Heart left ventricle (tissue), 13 donors: ENCODE measurements around the gene KLHL18.

ENCODE experiments used
- CTCF ChIP-seq, 12 donors: fragments of 200-600 bp; sonication (generic) in 4 of 12; IDR thresholded peaks; one replicate each; pipeline versions ENCODE4 v1.5.0 to v1.8.0; 2018 to 2022; ENCODE audit warnings: antibody characterized with exemption in 12 of 12, mild to moderate bottlenecking in 5 of 12
- POLR2A ChIP-seq, 2 donors: fragments of 450-650 bp; IDR thresholded peaks; one replicate each; pipeline ENCODE4 v1.6.1; 2017; ENCODE audit warnings: antibody characterized with exemption in 2 of 2, mild to moderate bottlenecking in 2 of 2, moderate library complexity in 2 of 2
- donor health status: ischemic (EF 13 %, LVEDD 7.1; RV severe dilation, severe dysfunction).
- donor health status: DM: no; HTN: yes; CAD: no.
- donor health status: DM: no; HTN: no; CAD: no.
- donor health status: ischemic (EF 25% LVEDD 6.9; RV normal size, moderate dysfunction).
- donor health status: ischemic (EF 25% LVEDD 5.7; RV mildly dilated, moderate dysfunction).
- donor health status: ischemic (EF 35%, LVEDD 5.7; RV mildly dilated, moderate dysfunction).
- donor health status: nonischemic (EF 11% LVEDD 7.7; RV severe dilation, severe dysfunction).
- donor health status: DM: yes; HTN: yes; CAD: no.
- donor health status: PGD.
- donor health status: ischemic (EF 29% LVEDD 5.4; RV normal size, mild dysfunction).
- donor health status: nonischemic (EF 23%, LVEDD 6.1; RV moderate dilation, normal function).

- TF ChIP-seq CTCF (IDR thresholded peaks at IDR 0.05) (no peak), POLR2A (IDR thresholded peaks at IDR 0.05) (no peak)
Observed at GRCh38 chr3:47323431-47324277, 40.9 kb downstream of the KLHL18 start.
